Panc1 (cell line): Measurements from ENCODE around the gene USP17L22. TPM values are rescaled to one million over a fixed set of nuclear protein-coding genes. Genes with fewer than 3 reads are reported as not detected.
"Not testable (repeated sequence)": the region's sequence is repeated elsewhere in the genome, so short reads cannot be mapped to it uniquely, and the experiment has no call there.

Experiments
- ATAC-seq: fragments of 200-7000 bp; cut with Tn5 transposase; 2 replicates; pipeline ENCODE4 v1.9.1; 2020; ENCODE audit warnings: mild to moderate bottlenecking, moderate library complexity
- BruUV-seq: library from RNA; stranded (reverse); fragments of 400-500 nt; replicated peaks from 2 replicates; lab custom pipeline; 2021; lab: Mats Ljungman, UMichigan
- CTCF ChIA-PET: fragments of 300-600 bp; sonication (Branson Sonifier 250); formaldehyde crosslinking; loops from one replicate; lab custom pipeline; 2022; ENCODE audit warnings: antibody characterized with exemption; lab: Charles Lee
- POLR2A ChIA-PET: fragments of 300-600 bp; sonication (Branson Sonifier 250); formaldehyde crosslinking; loops from one replicate; lab custom pipeline; 2022; ENCODE audit warnings: antibody characterized with exemption; lab: Charles Lee
- DNase-seq: peaks from one replicate; pipeline ENCODE4 v3.0.0-alpha.2; 2010; ENCODE audit warnings: low read depth, low spot score
- H3K27ac ChIP-seq: 2 replicates; pipeline ENCODE4 v1.5.1; 2011; ENCODE audit warnings: mild to moderate bottlenecking, low read length, inconsistent platforms
- H3K27me3 ChIP-seq: fragments of 200-500 bp; sonication (Bioruptor generic); 2 replicates; pipeline ENCODE4 v1.6.0; 2014; ENCODE audit warnings: low read length, inconsistent platforms; ENCODE audit not compliant: control insufficient read depth, insufficient read depth
- H3K36me3 ChIP-seq: fragments of 200-500 bp; sonication (Bioruptor generic); 2 replicates; pipeline ENCODE4 v1.5.1; 2014; ENCODE audit warnings: inconsistent platforms, mild to moderate bottlenecking, low read length, moderate library complexity; ENCODE audit not compliant: control insufficient read depth, insufficient read depth
- H3K4me1 ChIP-seq: 2 replicates; pipeline ENCODE4 v1.5.1; 2011; ENCODE audit warnings: inconsistent platforms, mild to moderate bottlenecking, low read length, moderate library complexity; ENCODE audit not compliant: control insufficient read depth, insufficient read depth
- H3K4me3 ChIP-seq, 2 experiments: 2 replicates each; pipeline ENCODE4 v1.5.1; 2011 to 2012; ENCODE audit warnings: low read depth in 2 of 2, low read length in 2 of 2, mild to moderate bottlenecking in 2 of 2, inconsistent platforms in 1 of 2, moderate library complexity in 1 of 2
- H3K9me3 ChIP-seq: fragments of 200-500 bp; sonication (Bioruptor generic); 2 replicates; pipeline ENCODE4 v1.5.1; 2014; ENCODE audit warnings: low read depth, mild to moderate bottlenecking, inconsistent platforms, low read length, moderate library complexity; ENCODE audit not compliant: control insufficient read depth, insufficient read depth
- in situ Hi-C: cut with HindIII; loops from 2 replicates; pipeline ENCODE4 v1.10.0; 2016; ENCODE audit warnings: low sequenced_read_pairs, low pct_unique_long_range_greater_than_20kb
- intact Hi-C: fragments of 100-400 bp; cut with micrococcal nuclease; formaldehyde crosslinking; loops from one replicate; pipeline ENCODE4 v1.10.0; 2022; ENCODE audit not compliant: unreplicated experiment
- total RNA-seq: library from RNA; stranded (reverse); gene quantifications from one replicate; pipeline ENCODE4 v1.2.1, GENCODE V29; 2021; ENCODE audit not compliant: unreplicated experiment

USP17L22 gene
- total RNA-seq, 1 experiment from 2014 or later, result not detected

DNA sequence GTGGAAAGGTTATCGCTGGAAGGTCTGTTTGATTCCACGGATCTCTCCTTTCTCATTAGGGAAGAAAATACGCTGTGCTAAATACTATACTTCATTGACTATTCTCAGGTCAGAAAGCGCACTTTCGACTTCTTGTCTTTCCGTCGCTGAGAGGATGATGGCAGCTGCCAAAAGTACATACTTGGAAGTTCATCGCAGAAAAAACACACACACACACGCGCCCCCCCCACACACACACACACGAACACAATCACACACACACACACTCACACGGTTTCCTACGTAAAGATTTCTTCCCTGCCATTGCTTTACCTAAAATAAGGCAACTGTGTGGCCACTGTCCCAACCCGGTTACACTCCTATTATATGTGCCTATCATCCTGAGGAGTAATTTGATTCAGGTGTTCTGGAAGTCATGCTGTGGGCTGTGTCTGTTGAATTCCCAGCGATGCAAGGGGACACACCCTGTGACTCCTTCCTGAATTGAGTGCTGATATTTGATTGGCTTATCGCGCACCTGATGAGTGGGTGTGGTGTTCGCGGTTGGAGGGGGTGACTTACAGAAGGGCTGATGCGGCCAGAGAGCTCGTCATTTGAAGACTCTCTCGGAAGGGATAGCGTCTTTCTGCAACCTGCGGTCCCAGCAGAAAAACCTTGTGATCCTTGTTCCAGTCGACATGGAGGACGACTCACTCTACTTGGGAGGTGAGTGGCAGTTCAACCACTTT lies 19.3 kb upstream of the USP17L22 start, which contains the start of gene USP17L18:
Gene USP17L18 (plus strand): TSS at position 678 of the 728 bp plus-strand sequence. CDS start 0 bp downstream, at position 678.
- BruUV-seq, in situ Hi-C loops, intact Hi-C loops: not testable (repeated sequence)

DNA sequence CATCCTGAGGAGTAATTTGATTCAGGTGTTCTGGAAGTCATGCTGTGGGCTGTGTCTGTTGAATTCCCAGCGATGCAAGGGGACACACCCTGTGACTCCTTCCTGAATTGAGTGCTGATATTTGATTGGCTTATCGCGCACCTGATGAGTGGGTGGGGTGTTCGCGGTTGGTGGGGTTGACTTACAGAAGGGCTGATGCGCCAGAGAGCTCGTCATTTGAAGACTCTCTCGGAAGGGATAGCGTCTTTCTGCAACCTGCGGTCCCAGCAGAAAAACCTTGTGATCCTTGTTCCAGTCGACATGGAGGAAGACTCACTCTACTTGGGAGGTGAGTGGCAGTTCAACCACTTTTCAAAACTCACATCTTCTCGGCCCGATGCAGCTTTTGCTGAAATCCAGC lies 14.3 kb upstream of the USP17L22 start, which contains the start of gene USP17L19:
Gene USP17L19 (plus strand): TSS at position 301 of the 400 bp plus-strand sequence. CDS start 0 bp downstream, at position 301.
- POLR2A ChIA-PET, BruUV-seq, H3K9me3 ChIP-seq: not testable (repeated sequence)

More for the DNA sequence above, 19.3 kb upstream of the USP17L22 start, which contains the start of gene USP17L18:
- H3K4me1 ChIP-seq, H3K27ac ChIP-seq, H3K9me3 ChIP-seq, H3K36me3 ChIP-seq, POLR2A ChIA-PET, H3K4me3 ChIP-seq, ATAC-seq, CTCF ChIA-PET, H3K27me3 ChIP-seq, DNase-seq: not testable (repeated sequence)

DNA sequence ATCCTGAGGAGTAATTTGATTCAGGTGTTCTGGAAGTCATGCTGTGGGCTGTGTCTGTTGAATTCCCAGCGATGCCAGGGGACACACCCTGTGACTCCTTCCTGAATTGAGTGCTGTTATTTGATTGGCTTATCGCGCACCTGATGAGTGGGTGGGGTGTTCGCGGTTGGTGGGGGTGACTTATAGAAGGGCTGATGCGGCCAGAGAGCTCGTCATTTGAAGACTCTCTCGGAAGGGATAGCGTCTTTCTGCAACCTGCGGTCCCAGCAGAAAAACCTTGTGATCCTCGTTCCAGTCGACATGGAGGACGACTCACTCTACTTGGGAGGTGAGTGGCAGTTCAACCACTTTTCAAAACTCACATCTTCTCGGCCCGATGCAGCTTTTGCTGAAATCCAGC lies 9.6 kb upstream of the USP17L22 start, which contains the start of gene USP17L20:
Gene USP17L20 (plus strand): TSS at position 301 of the 400 bp plus-strand sequence. CDS start 0 bp downstream, at position 301.
- ATAC-seq, CTCF ChIA-PET, intact Hi-C loops, H3K4me1 ChIP-seq, H3K27ac ChIP-seq, POLR2A ChIA-PET, H3K27me3 ChIP-seq, DNase-seq, in situ Hi-C loops, H3K36me3 ChIP-seq, BruUV-seq, H3K4me3 ChIP-seq, H3K9me3 ChIP-seq: not testable (repeated sequence)

More for the DNA sequence above, 14.3 kb upstream of the USP17L22 start, which contains the start of gene USP17L19:
- intact Hi-C loops, H3K36me3 ChIP-seq, in situ Hi-C loops, H3K4me1 ChIP-seq, DNase-seq, H3K27ac ChIP-seq, H3K27me3 ChIP-seq, ATAC-seq, H3K4me3 ChIP-seq, CTCF ChIA-PET: not testable (repeated sequence)

DNA sequence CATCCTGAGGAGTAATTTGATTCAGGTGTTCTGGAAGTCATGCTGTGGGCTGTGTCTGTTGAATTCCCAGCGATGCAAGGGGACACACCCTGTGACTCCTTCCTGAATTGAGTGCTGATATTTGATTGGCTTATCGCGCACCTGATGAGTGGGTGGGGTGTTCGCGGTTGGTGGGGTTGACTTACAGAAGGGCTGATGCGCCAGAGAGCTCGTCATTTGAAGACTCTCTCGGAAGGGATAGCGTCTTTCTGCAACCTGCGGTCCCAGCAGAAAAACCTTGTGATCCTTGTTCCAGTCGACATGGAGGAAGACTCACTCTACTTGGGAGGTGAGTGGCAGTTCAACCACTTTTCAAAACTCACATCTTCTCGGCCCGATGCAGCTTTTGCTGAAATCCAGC lies 4.8 kb upstream of the USP17L22 start, which contains the start of gene USP17L21:
Gene USP17L21 (plus strand): TSS at position 301 of the 400 bp plus-strand sequence. CDS start 0 bp downstream, at position 301.
- POLR2A ChIA-PET, H3K27me3 ChIP-seq, DNase-seq, H3K27ac ChIP-seq, H3K4me3 ChIP-seq, in situ Hi-C loops, BruUV-seq, H3K9me3 ChIP-seq, intact Hi-C loops, CTCF ChIA-PET, ATAC-seq, H3K36me3 ChIP-seq, H3K4me1 ChIP-seq: not testable (repeated sequence)

DNA sequence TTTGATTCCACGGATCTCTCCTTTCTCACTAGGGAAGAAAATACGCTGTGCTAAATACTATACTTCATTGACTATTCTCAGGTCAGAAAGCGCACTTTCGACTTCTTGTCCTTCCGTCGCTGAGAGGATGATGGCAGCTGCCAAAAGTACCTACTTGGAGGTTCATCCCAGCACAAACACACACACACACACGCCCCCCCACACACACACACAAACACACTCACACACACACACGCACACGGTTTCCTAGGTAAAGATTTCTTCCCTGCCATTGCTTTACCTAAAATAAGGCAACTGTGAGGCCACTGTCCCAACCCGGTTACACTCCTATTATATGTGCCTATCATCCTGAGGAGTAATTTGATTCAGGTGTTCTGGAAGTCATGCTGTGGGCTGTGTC lies 4.3 kb downstream of the USP17L22 start:
- H3K9me3 ChIP-seq, H3K27me3 ChIP-seq, H3K4me1 ChIP-seq, ATAC-seq, in situ Hi-C loops, intact Hi-C loops, H3K27ac ChIP-seq, POLR2A ChIA-PET, BruUV-seq, DNase-seq, CTCF ChIA-PET, H3K36me3 ChIP-seq, H3K4me3 ChIP-seq: not testable (repeated sequence)

Other genes starting within 250 kb of the USP17L22 start
- gene FAM90A26, start 97.2 kb upstream of the USP17L22 start, total RNA-seq, result not detected
- gene USP17L10, start 57.0 kb upstream of the USP17L22 start, total RNA-seq, result not detected
- gene USP17L11, start 52.2 kb upstream of the USP17L22 start, total RNA-seq, result not detected
- not detected for gene USP17L12, start 47.5 kb upstream of the USP17L22 start, total RNA-seq
- not detected for gene USP17L13, start 42.7 kb upstream of the USP17L22 start, total RNA-seq
- gene USP17L15, start 33.2 kb upstream of the USP17L22 start, total RNA-seq, result not detected
- gene USP17L17, start 23.7 kb upstream of the USP17L22 start, total RNA-seq, result not detected
- not detected for gene USP17L18, start 19.0 kb upstream of the USP17L22 start, total RNA-seq
- not detected for gene USP17L19, start 14.2 kb upstream of the USP17L22 start, total RNA-seq
- not detected for gene USP17L20, start 9.5 kb upstream of the USP17L22 start, total RNA-seq
- not detected for gene USP17L21, start 4.7 kb upstream of the USP17L22 start, total RNA-seq
- gene USP17L24, start 57.5 kb downstream of the USP17L22 start, total RNA-seq, result not detected
- gene USP17L25, start 62.3 kb downstream of the USP17L22 start, total RNA-seq, result not detected
- not detected for gene USP17L26, start 67.0 kb downstream of the USP17L22 start, total RNA-seq
- not detected for gene USP17L5, start 71.8 kb downstream of the USP17L22 start, total RNA-seq
- gene USP17L27, start 76.5 kb downstream of the USP17L22 start, total RNA-seq, result not detected
- gene USP17L28, start 81.3 kb downstream of the USP17L22 start, total RNA-seq, result not detected
- gene USP17L29, start 86.0 kb downstream of the USP17L22 start, total RNA-seq, result not detected
- gene USP17L30, start 95.5 kb downstream of the USP17L22 start, total RNA-seq, result not detected
- gene DEFB131A, start 176.8 kb downstream of the USP17L22 start, total RNA-seq, result not detected